ENCODE data around the gene MRPL17.
"Not testable (repeated sequence)": the region's sequence is repeated elsewhere in the genome, so short reads cannot be mapped to it uniquely, and the experiment has no call there.

MRPL17 gene

GRCh38 chr11:6682936-6683861 lies at the start of gene MRPL17:
MRPL17 (minus strand) TSS chr11:6683340; CDS start chr11:6683296, 44 bp downstream.
- DNase-seq (ENCODE audit: low read depth) = peak; percentile 98

DNA sequence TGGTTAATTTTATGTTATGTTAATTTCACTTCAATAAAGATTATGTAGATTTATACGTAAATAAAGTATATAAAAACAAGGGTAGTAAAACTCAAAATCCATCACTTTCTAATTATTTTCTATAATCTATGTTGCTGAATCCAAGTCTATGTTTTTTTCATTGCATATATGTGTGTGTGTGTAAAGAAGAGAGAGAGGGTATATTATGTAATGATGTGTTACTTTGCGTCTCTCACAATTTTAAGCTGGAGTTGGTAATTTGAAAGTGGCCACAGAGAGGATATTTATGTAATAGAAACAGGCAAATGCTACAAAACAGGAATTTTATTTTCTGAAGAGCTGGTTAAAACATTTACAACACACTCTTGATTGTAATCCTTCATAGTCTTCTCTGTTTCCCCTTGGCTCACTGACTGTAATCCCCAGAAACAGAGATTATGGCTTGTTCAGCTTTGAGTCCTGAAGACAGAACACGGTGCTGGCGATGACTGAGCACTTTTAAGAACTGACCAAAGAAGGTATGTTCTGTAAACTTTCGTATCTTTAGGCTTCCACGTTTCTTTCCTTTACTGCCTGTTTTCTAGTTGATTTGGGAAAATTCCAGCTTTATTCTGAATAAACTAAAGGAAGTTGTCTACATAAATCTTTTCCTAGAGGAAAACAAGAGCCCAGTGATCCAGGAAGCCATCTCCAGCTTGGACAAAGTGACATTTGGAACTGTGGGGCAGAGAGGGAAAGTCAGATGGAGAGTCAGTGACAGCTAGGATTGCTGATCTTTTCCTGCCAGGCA lies 45.0 kb upstream of the MRPL17 start:
- no peak for DNase-seq (ENCODE audit: low read depth)

- no peak for DNase-seq (ENCODE audit: low read depth)
Observed at GRCh38 chr11:6725386-6725896, 42.3 kb upstream of the MRPL17 start.

- no peak for DNase-seq (ENCODE audit: low read depth)
Observed at GRCh38 chr11:6724013-6724412, 40.9 kb upstream of the MRPL17 start.

GRCh38 chr11:6721343-6721742 lies 38.2 kb upstream of the MRPL17 start:
- no peak for DNase-seq (ENCODE audit: low read depth)

DNA sequence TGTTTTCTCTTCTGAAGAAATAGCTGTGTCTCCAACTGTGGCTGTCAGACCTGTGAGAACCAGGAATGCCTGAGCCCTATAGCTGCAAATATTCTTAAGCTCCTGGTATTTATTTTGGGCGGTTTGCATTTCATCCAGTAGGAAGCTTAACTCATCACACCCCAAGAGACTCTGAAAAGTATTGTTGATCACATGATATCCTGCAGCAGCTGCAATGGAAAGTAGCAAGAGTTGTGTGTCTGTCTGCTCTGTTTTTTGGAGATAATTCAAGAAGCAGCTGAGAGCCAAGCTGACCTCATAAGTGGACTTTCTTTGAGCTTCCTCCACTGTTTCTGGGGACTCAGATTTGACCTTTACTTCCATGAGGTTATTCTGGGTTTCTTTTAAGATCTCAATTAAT lies 36.4 kb upstream of the MRPL17 start:
- no peak for DNase-seq (ENCODE audit: low read depth)

- DNase-seq (ENCODE audit: low read depth) = no peak
Observed at GRCh38 chr11:6717426-6717825, 34.3 kb upstream of the MRPL17 start.

- not testable (repeated sequence) for DNase-seq (ENCODE audit: low read depth)
Observed at GRCh38 chr11:6711552-6711951, 28.4 kb upstream of the MRPL17 start.

DNA sequence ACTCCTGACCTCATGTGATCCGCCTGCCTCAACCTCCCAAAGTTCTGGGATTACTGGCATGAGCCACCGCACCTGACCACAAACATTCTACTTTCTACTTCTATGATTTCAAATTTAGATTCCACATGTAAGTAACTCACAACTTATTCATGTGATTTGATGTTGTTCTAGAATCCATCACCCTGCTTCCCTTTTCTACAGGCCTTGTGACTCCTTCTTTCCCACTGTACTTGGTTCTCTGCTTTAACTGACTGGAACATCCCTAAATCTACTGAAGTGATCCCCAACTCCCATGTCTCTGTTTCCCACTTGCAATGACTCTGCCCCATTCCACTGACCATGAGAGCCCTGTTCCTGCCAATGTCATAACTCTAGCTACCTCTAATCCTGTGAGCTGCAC lies 25.7 kb upstream of the MRPL17 start:
- DNase-seq (ENCODE audit: low read depth) = no peak

GRCh38 chr11:6705905-6706535 lies 22.9 kb upstream of the MRPL17 start:
- DNase-seq (ENCODE audit: low read depth) = no peak

- DNase-seq (ENCODE audit: low read depth) = no peak
Observed at GRCh38 chr11:6703247-6704063, 20.3 kb upstream of the MRPL17 start.

- DNase-seq (ENCODE audit: low read depth) = not testable (repeated sequence)
Observed at GRCh38 chr11:6701955-6702354, 18.8 kb upstream of the MRPL17 start.

GRCh38 chr11:6695377-6695776 lies 12.2 kb upstream of the MRPL17 start:
- no peak for DNase-seq (ENCODE audit: low read depth)

DNA sequence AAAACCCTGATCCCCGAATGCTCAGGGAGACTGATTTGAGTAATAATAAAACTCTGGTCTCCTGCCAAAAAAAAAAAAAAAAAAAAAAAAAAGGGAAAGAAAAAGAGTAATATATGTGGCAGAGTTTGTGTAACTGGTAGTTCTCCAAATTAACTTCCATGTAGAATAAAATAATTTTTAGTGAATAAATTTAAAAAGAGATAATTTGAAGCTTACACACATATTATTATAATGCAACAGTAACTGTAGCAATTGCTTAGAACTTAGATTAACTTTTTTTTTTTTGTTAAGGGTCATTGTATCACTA lies 11.0 kb upstream of the MRPL17 start:
- DNase-seq (ENCODE audit: low read depth) = no peak

DNA sequence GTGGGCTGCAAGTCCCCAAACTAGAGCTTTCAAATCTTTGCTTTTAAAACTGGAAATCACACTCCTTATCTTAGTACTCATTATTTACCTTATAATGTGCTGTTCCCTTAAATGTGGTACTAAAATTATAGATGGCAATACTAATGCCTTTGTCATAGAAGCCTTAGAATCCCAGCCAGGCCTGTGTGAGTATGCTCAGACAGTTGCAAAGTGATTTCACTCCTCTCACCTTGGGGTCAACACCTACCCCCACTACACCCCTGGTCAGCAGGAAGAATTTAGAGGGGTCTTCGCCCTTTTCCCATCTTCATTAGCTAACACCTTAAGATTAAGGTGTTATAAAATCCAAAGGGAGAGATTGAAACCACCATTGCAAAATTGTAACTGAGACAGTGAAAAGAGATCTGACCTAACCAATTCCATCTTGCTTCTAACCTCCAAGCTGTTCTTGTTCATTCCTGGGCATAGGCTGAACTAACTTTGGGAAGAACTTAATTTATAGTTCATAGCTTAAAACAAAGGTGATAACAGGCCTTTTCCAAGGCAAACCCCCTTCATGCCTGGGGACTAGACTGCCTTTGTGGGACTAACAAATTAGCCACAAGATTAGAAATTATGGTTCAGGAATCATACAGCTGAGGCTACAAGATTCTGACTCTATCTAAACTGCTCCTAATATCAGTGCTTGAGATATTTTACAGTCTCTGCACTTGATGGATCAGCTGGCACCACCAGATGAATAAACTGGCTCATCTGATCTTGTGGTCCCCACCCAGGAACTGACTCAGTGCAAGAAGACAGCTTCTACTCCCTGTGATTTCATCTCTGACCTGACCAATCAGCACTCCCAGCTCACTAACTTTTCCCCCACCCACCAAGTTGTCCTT lies 10.4 kb upstream of the MRPL17 start:
- peak; percentile 50 for DNase-seq (ENCODE audit: low read depth)

DNA sequence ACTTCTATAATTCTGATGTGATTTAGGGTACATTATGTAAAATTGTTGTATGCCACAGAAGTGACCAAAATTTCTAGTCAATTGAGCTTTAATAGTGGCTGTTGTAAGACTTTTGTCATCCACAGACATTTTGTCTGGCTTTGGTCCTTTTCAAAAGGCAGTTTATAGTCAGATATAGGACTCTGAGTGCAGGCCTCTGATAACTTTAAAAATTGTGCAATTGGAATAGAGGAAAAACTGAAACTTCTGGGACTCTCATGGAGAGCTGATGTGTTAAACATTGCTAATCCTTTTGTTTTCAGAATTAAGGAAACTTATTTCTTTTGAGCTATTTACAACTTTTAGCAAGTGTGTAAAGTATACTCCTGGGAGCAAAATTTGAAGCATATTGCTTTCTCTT lies 9.0 kb upstream of the MRPL17 start:
- DNase-seq (ENCODE audit: low read depth) = no peak

DNA sequence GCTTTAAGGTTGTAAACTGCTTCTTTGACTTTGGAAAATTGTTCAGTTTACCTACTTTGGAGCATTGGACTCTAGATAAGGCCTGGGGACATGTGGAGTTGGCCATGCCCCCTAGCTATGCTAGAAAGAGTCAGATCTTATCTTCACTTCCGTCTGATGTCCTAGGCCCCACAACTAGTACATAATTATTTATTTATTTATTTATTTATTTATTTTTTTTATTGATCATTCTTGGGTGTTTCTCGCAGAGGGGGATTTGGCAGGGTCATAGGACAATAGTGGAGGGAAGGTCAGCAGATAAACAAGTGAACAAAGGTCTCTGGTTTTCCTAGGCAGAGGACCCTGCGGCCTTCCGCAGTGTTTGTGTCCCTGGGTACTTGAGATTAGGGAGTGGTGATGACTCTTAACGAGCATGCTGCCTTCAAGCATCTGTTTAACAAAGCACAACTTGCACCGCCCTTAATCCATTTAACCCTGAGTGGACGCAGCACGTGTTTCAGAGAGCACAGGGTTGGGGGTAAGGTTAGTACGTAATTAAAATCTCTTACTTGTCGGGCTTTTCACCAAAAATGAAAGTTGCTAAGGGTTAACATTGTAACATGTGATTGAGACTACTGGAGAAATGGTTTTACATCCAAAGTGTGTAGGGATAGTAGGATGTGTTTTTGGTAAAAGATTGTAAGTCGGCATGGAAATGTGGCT lies 7.4 kb upstream of the MRPL17 start:
- not testable (repeated sequence) for DNase-seq (ENCODE audit: low read depth)

DNA sequence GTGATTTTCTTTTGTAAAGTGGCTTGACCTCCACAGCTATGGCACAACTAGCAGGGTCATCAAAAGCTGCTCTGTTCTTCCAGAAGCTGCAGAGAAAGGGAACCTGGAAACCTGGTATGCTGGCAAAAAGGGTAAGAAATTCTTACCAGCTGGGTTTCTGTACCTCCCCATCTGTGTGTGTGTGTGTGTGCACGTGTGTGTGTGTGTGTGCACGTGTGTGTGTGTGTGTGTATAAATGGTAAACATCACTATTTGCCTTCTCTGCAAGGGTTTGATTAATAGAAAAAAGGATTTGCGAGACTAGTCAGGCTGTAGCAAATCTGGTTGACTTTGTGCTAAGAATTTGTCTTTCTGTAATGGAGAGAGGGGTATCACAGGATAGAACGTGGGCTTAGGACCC lies 4.7 kb upstream of the MRPL17 start:
- no peak for DNase-seq (ENCODE audit: low read depth)

GRCh38 chr11:6686006-6686405 lies 2.9 kb upstream of the MRPL17 start:
- DNase-seq (ENCODE audit: low read depth) = no peak

- DNase-seq (ENCODE audit: low read depth) = not testable (repeated sequence)
Observed at GRCh38 chr11:6684068-6684467, 928 bp upstream of the MRPL17 start.
